HepG2 (cell line): ENCODE results near the gene KLHL21. TPM values are rescaled to one million over a fixed set of nuclear protein-coding genes. Genes with fewer than 3 reads are reported as not detected.

ENCODE experiments used
- ATAC-seq: fragments of 200-7000 bp; cut with Tn5 transposase; 3 replicates; pipeline ENCODE4 v1.9.1; 2020; ENCODE audit warnings: mild to moderate bottlenecking, moderate library complexity
- BruUV-seq: library from RNA; stranded (reverse); fragments of 400-500 nt; replicated peaks from 2 replicates; lab custom pipeline; 2021; lab: Mats Ljungman, UMichigan
- CTCF ChIA-PET: fragments of 300-600 bp; formaldehyde crosslinking; extraction: SDS; loops from one replicate; lab custom pipeline; 2021; ENCODE audit warnings: low total read pairs, inconsistent platforms, low intra/inter-chr PET ratio; lab: Yijun Ruan, JAX
- POLR2A ChIA-PET: fragments of 350-600 bp; sonication (Branson Sonifier 250); formaldehyde crosslinking; loops from one replicate; lab custom pipeline; 2020; ENCODE audit warnings: antibody characterized with exemption, inconsistent platforms; lab: Yijun Ruan, JAX
- DNase-seq: peaks from one replicate; pipeline ENCODE4 v3.0.0-alpha.2; 2015; ENCODE audit warnings: low spot score
- FAIRE-seq: peaks from 3 replicates; lab custom pipeline; 2011; peaks lifted over from hg19 to GRCh38; lab: Jason Lieb, UNC
- H2AFZ ChIP-seq: one replicate; pipeline ENCODE4 v1.6.1; 2011; ENCODE audit warnings: low read length, inconsistent platforms
- H3K27ac ChIP-seq: fragments of 300-600 bp; 3 replicates; pipeline ENCODE4 v1.8.0; 2011; ENCODE audit warnings: mixed run types, mild to moderate bottlenecking, mixed read lengths, low read length, inconsistent platforms; ENCODE audit not compliant: insufficient read depth; ENCODE audit errors: extremely low read length
- H3K27me3 ChIP-seq, 2 experiments: fragments of 200-600 bp in 1 of 2; 2 replicates in 1 of 2; 3 replicates in 1 of 2; pipeline versions ENCODE4 v1.6.0 to v1.8.0; 2011; ENCODE audit warnings: low read length in 2 of 2, mild to moderate bottlenecking in 2 of 2, moderate library complexity in 2 of 2, inconsistent platforms in 1 of 2; ENCODE audit not compliant: insufficient read depth in 2 of 2, control insufficient read depth in 1 of 2
- H3K36me3 ChIP-seq, 2 experiments: fragments of 200-600 bp in 1 of 2; replicated peaks in 1 of 2; 2 replicates in 1 of 2; 3 replicates in 1 of 2; pipeline versions ENCODE4 v1.5.1 to v1.8.0; 2011; ENCODE audit warnings: low read length in 2 of 2, inconsistent platforms in 1 of 2; ENCODE audit not compliant: insufficient read depth in 2 of 2, control insufficient read depth in 1 of 2
- H3K4me1 ChIP-seq: 2 replicates; pipeline ENCODE4 v1.5.1; 2012; ENCODE audit warnings: low read length, inconsistent platforms; ENCODE audit not compliant: insufficient read depth
- H3K4me2 ChIP-seq: 2 replicates; pipeline ENCODE4 v1.6.0; 2011; ENCODE audit warnings: low read depth, low read length, inconsistent platforms
- H3K4me3 ChIP-seq, 3 experiments: fragments of 200-600 bp in 1 of 3; sonication (generic), shearing (Covaris generic) in 1 of 3; replicated peaks in 1 of 3; 2 replicates each; pipeline ENCODE4 v1.5.1; 2011 to 2016; ENCODE audit warnings: low read length in 3 of 3, inconsistent platforms in 2 of 3, low read depth in 2 of 3, mild to moderate bottlenecking in 2 of 3, control low read depth in 1 of 3, mixed read lengths in 1 of 3; ENCODE audit not compliant: insufficient read depth in 1 of 3
- H3K79me2 ChIP-seq: one replicate; pipeline ENCODE4 v1.6.1; 2011; ENCODE audit warnings: low read length, inconsistent platforms; ENCODE audit not compliant: insufficient read depth
- H3K9ac ChIP-seq: 2 replicates; pipeline ENCODE4 v1.6.0; 2011; ENCODE audit warnings: mild to moderate bottlenecking, low read depth, low read length, inconsistent platforms; ENCODE audit not compliant: insufficient read depth
- H3K9me3 ChIP-seq: 2 replicates; pipeline ENCODE4 v1.5.1; 2012; ENCODE audit warnings: mild to moderate bottlenecking, low read length
- H4K20me1 ChIP-seq: 2 replicates; pipeline ENCODE4 v1.6.0; 2011; ENCODE audit warnings: inconsistent platforms, mild to moderate bottlenecking, low read length, moderate library complexity; ENCODE audit not compliant: insufficient read depth
- MAFF ChIP-seq: IDR thresholded peaks from 2 replicates; pipeline ENCODE4 v1.6.1; 2011; ENCODE audit warnings: low read depth, low read length, improper control_type of control experiment
- MIER3 ChIP-seq: IDR thresholded peaks from 2 replicates; pipeline ENCODE4 v1.6.1; 2016; ENCODE audit warnings: missing compliant biosample characterization, borderline replicate concordance
- ZMAT5 ChIP-seq: sonication (generic); formaldehyde crosslinking; IDR thresholded peaks from 2 replicates; pipeline ENCODE4 v1.5.0; 2020; ENCODE audit warnings: mild to moderate bottlenecking, low read depth, missing genetic modification reagents, borderline replicate concordance
- ZNF20 ChIP-seq: sonication (generic); formaldehyde crosslinking; IDR thresholded peaks from 2 replicates; pipeline ENCODE4 v1.4.0; 2020; ENCODE audit warnings: mild to moderate bottlenecking, moderate library complexity, missing genetic modification reagents
- ZNF484 ChIP-seq: sonication (generic); formaldehyde crosslinking; IDR thresholded peaks from 2 replicates; pipeline ENCODE4 v1.5.1; 2020; ENCODE audit warnings: mild to moderate bottlenecking, low read depth, missing genetic modification reagents, borderline replicate concordance
- WGBS: methylation state at CpG from one replicate; pipeline ENCODE4 v1.1.6; 2017; ENCODE audit warnings: low lambda C conversion rate; 5-methylcytosine and 5-hydroxymethylcytosine counted together
- in situ Hi-C: cut with HindIII; loops from 2 replicates; pipeline ENCODE4 v1.10.0; 2017; ENCODE audit warnings: low pct_unique_long_range_greater_than_20kb; ENCODE audit not compliant: extremely low pct_ligation_motif_present
- intact Hi-C: fragments of 100-400 bp; cut with micrococcal nuclease; formaldehyde crosslinking; loops from one replicate; pipeline ENCODE4 v1.10.0; 2022; ENCODE audit not compliant: unreplicated experiment
- polyA plus RNA-seq, 8 experiments: library from polyadenylated mRNA; depleted of rRNA in 3 of 8; stranded (reverse) in 7 of 8; unstranded in 1 of 8; fragments of >200 nt; fragmentation: Illumina TruSeq in 4 of 8; extraction: Trizol in 4 of 8; gene quantifications; 2 replicates each; pipeline versions ENCODE4 v1.2.1 to v1.2.3, GENCODE V29; 2011 to 2016; ENCODE audit warnings: low read depth in 4 of 8, missing spikeins in 1 of 8, mixed read lengths in 1 of 8; ENCODE audit not compliant: insufficient read depth in 1 of 8
- total RNA-seq, 5 experiments: library from RNA; depleted of rRNA; stranded (reverse); fragments of >200 nt; fragmentation: Illumina TruSeq; extraction: Trizol; gene quantifications; 2 replicates each; pipeline ENCODE4 v1.2.3, GENCODE V29; 2016; ENCODE audit warnings: low read depth in 1 of 5
- TF ChIP-seq, protein P1 (sequence below): fragments of 450-650 bp; IDR thresholded peaks from 2 replicates; pipeline ENCODE4 v1.6.1; 2016

Gene KLHL21
- total and polyA plus RNA-seq, 2 of the 13 experiments (the other 11 are each of a cell fraction or from before 2014, with no cell fraction given): 14.8 to 25.0 TPM

DNA sequence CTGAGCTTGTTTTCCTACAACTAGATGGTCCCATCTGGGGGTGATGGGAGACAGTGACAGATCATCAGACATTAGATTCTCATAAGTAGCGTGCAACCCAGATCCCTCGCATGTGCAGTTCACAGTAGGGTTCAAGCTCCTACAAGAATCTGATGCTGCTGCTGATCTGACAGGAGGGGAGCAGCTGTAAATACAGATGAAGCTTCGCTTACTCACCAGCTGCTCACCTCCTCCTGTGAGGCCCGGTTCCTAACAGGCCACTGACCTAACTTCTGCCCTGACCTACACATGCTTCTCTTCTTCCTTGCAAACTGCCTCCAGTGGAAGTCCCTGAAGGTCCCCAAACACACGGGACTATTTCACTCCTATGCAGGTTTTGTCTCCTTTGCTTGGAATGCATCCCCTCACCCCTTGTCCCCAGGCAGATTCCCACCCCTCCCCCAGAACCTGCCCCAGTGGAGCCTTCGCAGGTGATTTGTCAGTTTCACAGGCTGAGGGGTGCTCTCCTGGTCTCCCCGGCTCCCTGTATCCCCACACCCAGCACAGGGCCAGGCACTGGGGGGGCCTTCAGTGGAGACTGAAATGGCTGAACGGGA lies 28.5 kb downstream of the KLHL21 start:
- no peak overlapping the region for H3K4me2 ChIP-seq
- no peak for ATAC-seq
- no peaks in the 10 kb centered on the region for H3K9me3 ChIP-seq
- no peaks in the 10 kb centered on the region for H4K20me1 ChIP-seq
- 55% methylated on average over 7 of the region's 8 CpGs for WGBS
- H3K9ac ChIP-seq: no peak overlapping the region
- no TSS peak for BruUV-seq
- no peak overlapping the region for H3K4me3 ChIP-seq
- H3K4me1 ChIP-seq: peaks cover 44% of the 10 kb centered on the region
- TF ChIP-seq MAFF (no peak), ZMAT5 (CRISPR knock-in tag) (no peak), ZNF20 (CRISPR knock-in tag) (no peak), ZNF484 (CRISPR knock-in tag) (no peak), MIER3 (CRISPR knock-in tag) (no peak)
- TF ChIP-seq, protein P1, sequence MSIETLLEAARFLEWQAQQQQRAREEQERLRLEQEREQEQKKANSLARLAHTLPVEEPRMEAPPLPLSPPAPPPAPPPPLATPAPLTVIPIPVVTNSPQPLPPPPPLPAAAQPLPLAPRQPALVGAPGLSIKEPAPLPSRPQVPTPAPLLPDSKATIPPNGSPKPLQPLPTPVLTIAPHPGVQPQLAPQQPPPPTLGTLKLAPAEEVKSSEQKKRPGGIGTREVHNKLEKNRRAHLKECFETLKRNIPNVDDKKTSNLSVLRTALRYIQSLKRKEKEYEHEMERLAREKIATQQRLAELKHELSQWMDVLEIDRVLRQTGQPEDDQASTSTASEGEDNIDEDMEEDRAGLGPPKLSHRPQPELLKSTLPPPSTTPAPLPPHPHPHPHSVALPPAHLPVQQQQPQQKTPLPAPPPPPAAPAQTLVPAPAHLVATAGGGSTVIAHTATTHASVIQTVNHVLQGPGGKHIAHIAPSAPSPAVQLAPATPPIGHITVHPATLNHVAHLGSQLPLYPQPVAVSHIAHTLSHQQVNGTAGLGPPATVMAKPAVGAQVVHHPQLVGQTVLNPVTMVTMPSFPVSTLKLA: no peak
- TF ChIP-seq, all 625 proteins: peak for 0
- Histone ChIP-seq H3K27me3 (peaks cover 0 to 4% of the 10 kb centered on the region in 2 experiments; a peak in 2 of 5 replicates), H3K27ac (no peak overlapping the region), H3K36me3 (no peaks in the 10 kb centered on the region), H3K79me2 (no peaks in the 10 kb centered on the region), H2AFZ (no peak overlapping the region)
- FAIRE-seq (no peak), DNase-seq (no peak)
- in situ Hi-C loops (no loop called here), intact Hi-C loops (no loop called here)
- CTCF ChIA-PET: no interaction called here
- POLR2A ChIA-PET: interaction anchor here (1.8 kb wide), 1 partner anchor 27 kb away, joined by 4 read pairs; no protein-coding TSS in a partner anchor
